Coronary artery (tissue), 2 donors: Measurements from ENCODE around the gene CANT1.

ENCODE experiments used
- DNase-seq: peaks from one replicate; pipeline ENCODE4 v3.0.0-alpha.2; 2017; ENCODE audit warnings: low spot score
- H3K27ac ChIP-seq, 2 donors: fragments of 200-600 bp; sonication (generic); one replicate each; pipeline ENCODE4 v1.5.1; 2016 to 2019
- H3K4me3 ChIP-seq: fragments of 200-600 bp; sonication (generic); 2 replicates; pipeline ENCODE4 v1.5.1; 2016; ENCODE audit warnings: mild to moderate bottlenecking, moderate library complexity
- CTCF ChIP-seq: fragments of 200-600 bp; sonication (generic); IDR thresholded peaks from one replicate; pipeline ENCODE4 v1.5.1; 2019; ENCODE audit warnings: antibody characterized with exemption

Gene CANT1

GRCh38 chr17:78997231-78997741, 12.3 kb downstream of the CANT1 start:
- H3K27ac ChIP-seq = peak overlapping the region in 1 of 2 donors; percentile 82
- peak; percentile 66 for DNase-seq
- TF ChIP-seq CTCF = no peak
- H3K4me3 ChIP-seq = no peak overlapping the region

- H3K27ac ChIP-seq = no peak overlapping the region
- DNase-seq = no peak
- no peak for TF ChIP-seq CTCF
- H3K4me3 ChIP-seq = no peak overlapping the region
Observed at GRCh38 chr17:78996781-78997201, 12.8 kb downstream of the CANT1 start.

GRCh38 chr17:78995761-78996451, 13.7 kb downstream of the CANT1 start:
- no peak for DNase-seq
- TF ChIP-seq CTCF = no peak
- Histone ChIP-seq H3K27ac (no peak overlapping the region), H3K4me3 (no peak overlapping the region)

- TF ChIP-seq CTCF = no peak
- Histone ChIP-seq H3K27ac (no peak overlapping the region), H3K4me3 (no peak overlapping the region)
- DNase-seq = no peak
Observed at GRCh38 chr17:78995022-78995760, 14.4 kb downstream of the CANT1 start.

- DNase-seq = peak; percentile 68
- Histone ChIP-seq H3K27ac (no peak overlapping the region), H3K4me3 (no peak overlapping the region)
- no peak for TF ChIP-seq CTCF
Observed at GRCh38 chr17:78993981-78994671, 15.4 kb downstream of the CANT1 start.

- TF ChIP-seq CTCF = peak; percentile 78
- Histone ChIP-seq H3K27ac (no peak overlapping the region), H3K4me3 (no peak overlapping the region)
- no peak for DNase-seq
Observed at GRCh38 chr17:78993241-78993956, 16.2 kb downstream of the CANT1 start.
